Calu3 (cell line): ENCODE measurements around the gene GADL1. TPM values are rescaled to one million over a fixed set of nuclear protein-coding genes. Genes with fewer than 3 reads are reported as not detected.

Source experiments
- BruUV-seq: library from RNA; stranded (reverse); fragments of 400-500 nt; replicated peaks from 2 replicates; lab custom pipeline; 2021; lab: Mats Ljungman, UMichigan
- CTCF ChIA-PET: fragments of 300-600 bp; sonication (Branson Sonifier 250); formaldehyde crosslinking; loops from one replicate; lab custom pipeline; 2022; ENCODE audit warnings: antibody characterized with exemption; lab: Charles Lee
- DNase-seq: peaks from one replicate; pipeline ENCODE4 v3.0.0; 2022
- H3K27ac Mint-ChIP-seq: one replicate; pipeline ENCODE4 v1.8.0; 2022; ENCODE audit warnings: mixed read lengths; ENCODE audit not compliant: unreplicated experiment
- H3K27me3 Mint-ChIP-seq: one replicate; pipeline ENCODE4 v1.8.0; 2022; ENCODE audit warnings: mixed read lengths; ENCODE audit not compliant: unreplicated experiment
- H3K36me3 Mint-ChIP-seq: one replicate; pipeline ENCODE4 v1.8.0; 2022; ENCODE audit warnings: mild to moderate bottlenecking, moderate library complexity, mixed read lengths; ENCODE audit not compliant: insufficient read depth, unreplicated experiment
- H3K4me1 Mint-ChIP-seq: one replicate; pipeline ENCODE4 v1.8.0; 2022; ENCODE audit warnings: mild to moderate bottlenecking, low read depth, mixed read lengths; ENCODE audit not compliant: unreplicated experiment
- H3K4me3 Mint-ChIP-seq: one replicate; pipeline ENCODE4 v1.8.0; 2022; ENCODE audit warnings: mild to moderate bottlenecking, low read depth, moderate library complexity, mixed read lengths; ENCODE audit not compliant: unreplicated experiment
- H3K9me3 Mint-ChIP-seq: one replicate; pipeline ENCODE4 v1.8.0; 2022; ENCODE audit warnings: low read depth, mixed read lengths; ENCODE audit not compliant: unreplicated experiment
- CTCF ChIP-seq: fragments of 200-600 bp; IDR thresholded peaks from one replicate; pipeline ENCODE4 v1.8.0; 2022; ENCODE audit warnings: antibody characterized with exemption; ENCODE audit not compliant: unreplicated experiment
- intact Hi-C: fragments of 100-400 bp; cut with micrococcal nuclease; formaldehyde crosslinking; loops from one replicate; pipeline ENCODE4 v1.10.0; 2022; ENCODE audit not compliant: unreplicated experiment
- total RNA-seq: library from RNA; stranded (reverse); gene quantifications from 2 replicates; pipeline ENCODE4 v1.2.3, GENCODE V29; 2022

The GADL1 gene
- total RNA-seq, 1 experiment from 2014 or later = not detected

- intact Hi-C loops = no loop called here
- no peak for TF ChIP-seq CTCF
- Mint-ChIP-seq H3K9me3 (peaks cover 6% of the 10 kb centered on the region), H3K27ac (peak overlapping the region; percentile 55), H3K4me3 (peak overlapping the region; percentile 9), H3K36me3 (no peaks in the 10 kb centered on the region), H3K27me3 (no peaks in the 10 kb centered on the region), H3K4me1 (peaks cover 60% of the 10 kb centered on the region)
- CTCF ChIA-PET = interaction anchor here (0.5 to 0.7 kb wide), 2 partner anchors 11 to 377 kb away, joined by 3 to 6 read pairs; no protein-coding TSS in a partner anchor
- DNase-seq = no peak
- BruUV-seq = no TSS peak
Observed at GRCh38 chr3:30721314-30721634, 173.2 kb downstream of the GADL1 start.

- no peaks in the 10 kb centered on the region for H3K27me3 Mint-ChIP-seq
- H3K4me1 Mint-ChIP-seq = peaks cover 55% of the 10 kb centered on the region
- no peak for TF ChIP-seq CTCF
- CTCF ChIA-PET = interaction anchor here (0.5 to 0.7 kb wide), 2 partner anchors 12 to 376 kb away, joined by 3 to 6 read pairs; no protein-coding TSS in a partner anchor
- DNase-seq = peak; percentile 8
- peaks cover 6% of the 10 kb centered on the region for H3K9me3 Mint-ChIP-seq
- H3K4me3 Mint-ChIP-seq = peak overlapping the region; percentile 9
- BruUV-seq = no TSS peak
- peak overlapping the region; percentile 55 for H3K27ac Mint-ChIP-seq
- intact Hi-C loops = no loop called here
- H3K36me3 Mint-ChIP-seq = no peaks in the 10 kb centered on the region
Observed at GRCh38 chr3:30720586-30721313, 173.7 kb downstream of the GADL1 start.

GRCh38 chr3:30719536-30719935 lies 174.9 kb downstream of the GADL1 start:
- no peaks in the 10 kb centered on the region for H3K9me3 Mint-ChIP-seq
- no peak for DNase-seq
- H3K4me3 Mint-ChIP-seq = no peak overlapping the region
- no peak for TF ChIP-seq CTCF
- no TSS peak for BruUV-seq
- no peak overlapping the region for H3K27ac Mint-ChIP-seq
- H3K27me3 Mint-ChIP-seq = no peaks in the 10 kb centered on the region
- H3K4me1 Mint-ChIP-seq = peaks cover 46% of the 10 kb centered on the region
- intact Hi-C loops = no loop called here
- CTCF ChIA-PET = no interaction called here
- H3K36me3 Mint-ChIP-seq = no peaks in the 10 kb centered on the region

- BruUV-seq = no TSS peak
- Mint-ChIP-seq H3K4me3 (no peak overlapping the region), H3K4me1 (peaks cover 26% of the 10 kb centered on the region), H3K27ac (no peak overlapping the region), H3K27me3 (no peaks in the 10 kb centered on the region), H3K9me3 (no peaks in the 10 kb centered on the region), H3K36me3 (no peaks in the 10 kb centered on the region)
- TF ChIP-seq CTCF = no peak
- CTCF ChIA-PET = no interaction called here
- DNase-seq = no peak
- intact Hi-C loops = no loop called here
Observed at GRCh38 chr3:30713885-30714503, 180.5 kb downstream of the GADL1 start.
